GM18868 (cell line): ENCODE measurements around the gene NDC80.

Experiments
- ATAC-seq: cut with Tn5 transposase; IDR thresholded peaks from one replicate; pipeline ENCODE4 v1.9.1; 2021; ENCODE audit warnings: mild to moderate bottlenecking, moderate library complexity; ENCODE audit not compliant: unreplicated experiment

The NDC80 gene

DNA sequence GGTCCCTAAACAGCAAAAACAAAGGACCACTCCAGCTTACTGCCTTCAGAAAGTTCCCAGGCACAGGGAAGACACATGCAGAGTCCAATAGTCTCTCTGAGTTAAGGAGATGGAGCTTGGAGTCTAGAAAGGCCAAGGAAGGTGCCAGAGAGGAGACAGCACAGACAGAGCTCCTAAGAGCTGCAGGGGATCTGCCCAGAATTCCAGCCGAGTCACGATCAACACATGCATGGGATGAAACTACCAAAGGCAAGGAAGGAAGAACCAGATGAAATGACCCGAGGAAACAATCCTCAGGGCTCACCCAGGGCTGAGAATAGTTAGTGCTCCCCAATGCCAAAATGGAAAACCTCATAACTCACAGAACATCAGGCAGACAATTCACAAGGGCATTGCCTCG lies 15.5 kb upstream of the NDC80 start:
- ATAC-seq, result no peak

DNA sequence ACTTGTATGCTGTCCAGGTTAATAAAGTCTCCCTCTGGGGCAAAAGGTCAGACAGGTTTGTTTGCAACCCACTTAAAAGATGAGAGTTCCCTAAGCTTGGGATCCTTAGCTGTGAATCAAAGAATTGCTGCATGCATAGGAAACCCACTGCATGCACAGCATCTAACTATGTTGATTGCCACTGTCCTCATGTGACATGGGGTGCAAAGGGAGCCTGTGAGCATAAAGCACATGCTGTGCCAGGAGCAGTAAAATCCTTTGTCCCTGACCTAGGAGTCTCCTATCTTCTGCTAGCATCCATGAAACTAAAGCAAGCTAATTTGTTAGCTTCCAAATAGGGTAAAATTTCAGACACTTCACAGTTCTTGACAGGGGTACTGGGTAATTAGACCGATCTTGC lies 13.8 kb upstream of the NDC80 start:
- no peak for ATAC-seq

DNA sequence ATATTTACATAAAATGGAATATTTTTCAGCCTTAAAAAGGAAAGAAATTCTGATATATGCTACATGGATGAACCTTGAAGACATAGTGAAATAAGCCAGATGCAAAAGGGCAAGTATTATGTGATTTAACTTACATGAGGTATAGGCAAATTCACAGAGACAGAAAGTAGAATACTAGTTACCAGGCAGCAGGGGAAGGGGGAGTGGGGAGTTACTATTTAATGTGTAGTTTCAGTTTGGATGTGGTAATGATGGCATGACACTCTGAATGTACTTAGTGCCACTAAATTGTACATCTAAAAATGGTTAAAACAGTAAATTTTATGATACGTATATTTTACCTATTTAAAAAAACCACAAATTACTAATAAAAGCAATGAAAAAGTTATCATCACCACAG lies 12.1 kb upstream of the NDC80 start:
- no peak for ATAC-seq

DNA sequence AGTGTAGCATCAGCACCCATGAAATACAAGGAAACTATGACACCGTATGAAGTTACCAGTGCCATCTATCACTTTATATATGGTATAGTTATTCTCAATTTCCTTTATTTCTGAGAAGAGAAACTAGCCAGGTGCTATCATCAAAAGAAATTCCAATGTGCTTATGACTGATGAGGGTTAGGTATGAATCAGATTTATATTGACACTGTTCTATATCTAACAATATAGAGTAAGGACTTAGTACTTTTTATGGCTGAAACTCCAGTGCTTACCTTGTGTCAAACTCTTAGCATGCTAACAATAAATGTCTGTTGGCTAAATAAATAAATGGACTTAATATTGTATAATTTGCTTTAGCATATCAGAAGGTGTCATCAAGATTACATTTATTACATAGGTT lies 7.0 kb upstream of the NDC80 start:
- ATAC-seq, result no peak

DNA sequence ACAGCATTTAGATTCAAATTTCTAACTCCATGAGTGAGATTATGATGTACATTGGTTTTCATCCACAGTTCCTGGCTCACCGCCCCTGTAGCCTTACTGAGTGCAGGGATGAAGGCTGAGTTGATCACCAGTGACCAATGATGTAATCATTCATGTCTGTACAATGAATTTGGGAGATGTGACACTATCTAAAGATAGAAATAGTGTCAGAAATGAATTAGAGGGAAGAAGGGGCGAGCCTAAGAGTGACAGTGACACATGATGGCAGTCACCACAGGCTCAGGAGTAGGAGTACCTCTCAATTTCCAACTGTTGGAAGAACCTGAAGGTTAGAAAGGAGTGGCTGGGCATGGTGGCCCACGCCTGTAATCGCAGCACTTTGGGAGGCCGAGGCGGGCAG lies 3.2 kb upstream of the NDC80 start:
- no peak for ATAC-seq

DNA sequence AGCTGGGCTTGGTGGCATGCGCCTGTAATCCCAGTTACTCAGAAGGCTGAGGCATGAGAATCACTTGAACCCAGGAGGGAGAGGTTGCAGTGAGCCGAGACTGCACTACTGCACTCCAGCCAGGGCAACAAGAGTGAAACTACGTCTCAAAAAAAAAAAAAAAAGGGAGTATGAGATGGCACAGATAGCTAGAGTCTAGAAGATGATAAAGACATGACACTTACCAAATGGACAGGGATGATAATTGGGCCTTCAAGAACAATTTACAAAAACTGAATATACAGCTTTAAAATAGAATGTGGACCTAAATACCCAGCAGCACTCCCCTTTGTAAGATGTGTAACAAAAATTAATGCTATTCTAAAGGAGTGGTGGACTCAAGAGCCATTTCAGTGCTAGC lies 2.8 kb upstream of the NDC80 start:
- ATAC-seq, result no peak

DNA sequence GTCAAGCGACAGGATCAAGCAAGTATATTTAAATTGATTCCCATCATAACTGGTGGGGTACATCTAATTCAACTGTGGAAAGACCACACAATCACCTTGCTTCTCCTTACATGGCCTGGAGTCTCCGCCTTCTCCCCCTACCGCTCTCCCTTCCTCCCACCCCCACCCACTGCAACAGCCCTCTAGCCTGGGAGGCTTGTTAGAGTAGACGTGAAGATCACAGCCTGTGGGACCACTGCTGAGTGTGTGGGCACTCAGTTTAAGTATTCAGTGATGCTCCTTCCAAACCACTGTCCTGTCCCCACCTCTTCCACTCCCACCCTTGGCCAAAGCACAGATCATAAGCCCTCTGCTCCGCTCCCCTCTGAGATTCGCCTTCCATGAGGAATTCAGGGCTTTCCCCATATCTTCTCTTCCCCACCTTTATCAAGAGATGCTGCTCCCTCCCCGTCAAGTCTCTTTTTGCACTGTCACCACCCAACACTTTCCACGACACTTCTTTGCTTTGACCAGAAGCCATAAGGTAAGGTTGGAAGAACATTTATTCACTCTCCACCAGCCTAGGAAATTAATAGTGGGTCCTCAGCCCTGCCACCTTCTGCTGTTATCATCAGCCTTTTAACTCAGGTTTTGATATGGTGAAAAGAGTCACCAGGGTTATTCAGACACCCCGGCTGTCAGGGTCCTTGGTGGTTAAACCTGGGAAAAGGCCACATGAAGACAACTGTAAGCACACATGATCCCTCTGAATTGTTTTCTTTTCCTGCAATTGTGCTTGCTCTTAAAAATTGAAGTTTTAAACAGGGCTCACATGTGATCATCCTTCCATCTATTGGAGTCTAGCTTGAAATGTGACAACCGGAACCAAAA lies 1.8 kb upstream of the NDC80 start:
- no peak for ATAC-seq

DNA sequence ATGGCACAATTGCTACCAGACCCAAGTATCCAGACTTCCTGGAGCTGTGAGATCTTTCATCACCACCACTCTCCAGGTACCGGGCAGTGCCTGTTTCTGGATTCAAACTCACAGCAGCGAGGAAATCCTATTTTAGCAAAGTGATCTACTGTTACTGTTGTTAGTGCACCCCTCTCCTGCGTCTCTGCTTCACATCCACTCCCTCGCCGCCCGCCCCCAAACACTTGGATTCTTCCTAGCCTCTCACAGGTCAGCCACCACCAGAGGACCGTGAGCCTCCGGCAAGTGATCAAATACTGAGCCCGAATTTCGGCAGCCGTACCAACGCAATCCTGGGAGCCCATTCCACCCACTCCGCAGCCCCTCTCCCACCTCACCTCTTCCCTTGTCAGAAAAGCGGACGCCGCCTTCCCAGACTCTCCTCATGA lies 571 bp upstream of the NDC80 start:
- ATAC-seq, result peak; percentile 44

DNA sequence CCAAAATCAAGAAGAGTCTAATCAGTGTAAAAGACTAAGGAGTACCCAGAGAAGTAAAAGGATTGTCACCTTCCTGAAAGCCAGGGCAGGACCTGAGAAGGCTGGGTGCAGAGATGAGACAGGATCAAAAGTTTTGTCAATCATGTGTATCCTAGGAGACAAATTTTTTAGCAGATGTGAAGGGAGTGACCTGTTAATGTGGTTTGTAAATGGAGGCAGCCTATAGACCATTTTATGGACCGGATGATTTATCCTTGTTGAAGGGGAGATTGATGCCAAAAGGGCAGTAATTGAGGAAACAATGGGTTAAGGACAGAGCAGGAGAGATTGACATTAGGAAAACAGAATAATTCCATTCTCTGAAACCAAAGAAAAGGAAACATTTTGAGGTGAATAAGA lies 813 bp downstream of the NDC80 start:
- no peak for ATAC-seq

DNA sequence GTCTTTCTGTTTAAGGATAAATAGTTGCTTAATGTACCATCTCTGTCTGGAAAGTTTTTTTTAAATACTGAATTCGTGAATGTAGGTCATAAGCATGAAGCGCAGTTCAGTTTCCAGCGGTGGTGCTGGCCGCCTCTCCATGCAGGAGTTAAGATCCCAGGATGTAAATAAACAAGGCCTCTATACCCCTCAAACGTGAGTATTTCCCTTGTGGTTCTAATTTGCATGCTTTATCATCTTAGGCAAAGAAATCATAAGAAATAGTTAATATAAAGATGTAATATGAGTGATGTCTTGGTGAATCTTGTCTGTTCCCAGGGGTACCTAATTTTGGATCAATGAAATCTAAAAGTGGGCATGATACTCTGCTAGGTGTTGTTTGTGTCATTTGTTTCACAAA lies 1.5 kb downstream of the NDC80 start:
- no peak for ATAC-seq

DNA sequence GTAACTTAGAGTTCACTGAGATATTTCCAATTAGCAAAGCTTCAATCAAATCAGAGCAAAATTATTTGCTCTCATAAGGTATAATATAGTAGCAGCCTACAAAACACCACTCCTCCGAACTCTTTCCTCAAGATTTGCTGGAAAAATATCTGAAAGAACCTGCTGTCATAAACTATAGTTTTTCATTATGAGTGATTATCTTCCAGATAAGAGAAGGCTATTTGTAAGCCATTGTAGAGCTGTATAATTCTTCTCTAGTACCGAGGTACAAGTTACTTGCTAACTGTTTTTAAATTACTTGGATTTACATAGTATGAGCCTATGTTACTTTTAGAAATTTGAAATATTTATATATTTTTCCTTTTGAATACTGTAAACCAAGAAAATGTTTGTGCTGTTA lies 2.1 kb downstream of the NDC80 start:
- ATAC-seq, result no peak

DNA sequence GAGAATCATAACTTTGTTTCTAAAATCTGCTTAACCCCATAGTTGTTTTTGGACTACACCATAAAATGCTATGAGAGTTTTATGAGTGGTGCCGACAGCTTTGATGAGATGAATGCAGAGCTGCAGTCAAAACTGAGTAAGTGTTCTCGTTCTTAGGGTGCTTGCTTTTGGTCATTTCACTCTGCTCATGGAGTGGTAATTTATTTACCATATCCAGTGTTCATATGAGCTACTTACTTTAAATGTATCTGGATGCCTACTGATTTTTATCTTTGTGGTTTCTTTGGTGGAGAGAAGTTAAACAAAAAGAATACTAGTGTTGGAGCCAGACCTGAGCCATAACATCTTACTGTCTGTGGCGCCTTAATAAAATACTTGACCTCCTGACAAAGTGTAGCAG lies 16.4 kb downstream of the NDC80 start:
- ATAC-seq, result no peak

DNA sequence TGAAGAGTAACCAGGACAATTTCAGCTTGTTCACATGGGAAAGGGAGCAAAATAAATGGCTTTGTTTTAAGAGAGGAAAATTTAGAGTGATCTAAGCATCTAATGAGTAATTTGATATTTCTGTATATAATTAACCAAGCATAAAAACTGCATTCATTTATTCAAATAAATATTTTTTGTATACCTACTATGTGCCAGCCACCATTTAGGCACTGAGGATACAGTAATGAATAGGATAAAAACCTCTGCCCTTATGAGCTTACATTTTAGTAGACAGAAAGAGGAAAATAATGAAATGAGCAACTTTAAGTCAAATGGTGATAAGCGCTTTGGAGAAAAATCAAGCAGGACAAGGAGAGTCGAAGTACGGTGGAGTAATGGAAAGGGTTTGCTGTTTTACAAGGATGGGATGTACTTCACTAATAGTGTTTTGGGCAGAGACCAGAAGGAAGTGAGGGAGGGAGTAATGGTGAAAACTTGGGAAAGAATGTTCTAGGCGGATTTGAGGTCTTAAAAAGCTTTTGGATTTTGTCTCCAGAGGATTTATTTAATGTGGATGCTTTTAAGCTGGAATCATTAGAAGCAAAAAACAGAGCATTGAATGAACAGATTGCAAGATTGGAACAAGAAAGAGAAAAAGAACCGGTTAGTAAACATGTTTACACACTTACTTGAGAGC lies 17.4 kb downstream of the NDC80 start:
- no peak for ATAC-seq

DNA sequence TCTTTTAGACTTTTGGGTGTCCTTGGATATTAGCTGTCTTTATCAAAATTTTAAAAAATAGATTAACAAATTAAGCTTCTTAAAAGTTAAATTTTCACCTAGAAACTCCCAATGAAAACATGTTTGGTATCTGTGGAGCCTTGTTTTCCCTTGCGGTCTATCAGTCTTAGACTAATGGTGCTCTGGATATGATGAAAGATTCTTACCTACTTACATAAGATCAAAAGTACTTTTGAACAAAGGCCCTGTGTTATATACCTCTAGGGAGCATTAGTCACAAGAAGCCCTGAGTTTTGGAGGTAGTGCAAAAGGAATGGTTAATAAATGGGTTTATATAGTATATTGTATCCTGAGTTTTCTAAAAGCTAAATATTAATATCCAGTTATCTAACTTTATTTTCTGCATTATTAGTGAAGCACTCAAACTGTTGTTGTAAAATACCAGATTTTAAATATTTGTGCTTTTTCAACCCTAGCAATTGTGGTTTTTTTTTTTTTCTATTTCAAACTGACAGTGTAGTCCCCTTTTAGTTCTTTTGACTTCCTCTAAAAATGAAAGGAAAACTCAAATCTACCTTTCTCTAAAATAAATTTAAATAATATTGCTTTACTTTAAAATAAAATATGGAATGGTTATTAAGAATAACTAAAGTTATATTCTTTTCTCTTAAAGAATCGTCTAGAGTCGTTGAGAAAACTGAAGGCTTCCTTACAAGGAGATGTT lies 18.1 kb downstream of the NDC80 start:
- ATAC-seq, result no peak

DNA sequence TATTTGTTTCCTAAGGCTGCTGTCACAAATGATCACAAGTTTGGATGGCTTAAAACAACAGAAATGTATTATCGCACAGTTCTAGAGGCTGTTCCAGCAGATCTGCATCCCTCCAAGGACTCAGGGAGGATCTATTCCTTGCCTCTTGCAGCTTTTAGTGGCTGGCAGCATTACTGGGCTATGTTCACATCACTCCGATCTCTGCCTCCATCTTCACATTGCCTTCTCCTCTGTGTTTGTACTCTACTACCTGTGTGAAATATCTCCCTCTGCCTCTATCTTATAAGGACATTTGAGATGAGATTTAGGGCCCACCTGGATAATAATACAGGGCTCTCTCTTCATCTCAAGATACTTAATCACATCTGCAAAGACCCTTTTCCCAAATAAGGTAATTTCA lies 18.9 kb downstream of the NDC80 start:
- ATAC-seq, result no peak

DNA sequence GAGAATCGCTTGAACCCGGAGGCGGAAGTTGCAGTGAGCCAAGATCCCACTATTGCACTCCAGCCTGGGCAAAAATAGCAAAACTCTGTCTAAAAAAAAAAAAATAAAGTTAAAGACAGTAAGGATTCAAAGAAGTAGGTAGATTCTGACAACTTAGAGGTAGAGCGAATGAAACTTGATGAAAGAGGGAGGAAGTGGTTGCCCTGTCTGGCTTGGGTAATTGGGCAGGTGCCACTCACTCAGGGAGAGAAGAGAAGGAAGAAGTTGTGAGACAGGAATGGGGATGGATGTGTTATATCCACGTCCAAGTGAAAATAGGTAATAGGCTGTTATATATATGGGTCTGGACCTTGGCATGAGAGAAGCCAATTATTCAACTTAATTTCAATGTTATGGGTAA lies 26.3 kb downstream of the NDC80 start:
- no peak for ATAC-seq

DNA sequence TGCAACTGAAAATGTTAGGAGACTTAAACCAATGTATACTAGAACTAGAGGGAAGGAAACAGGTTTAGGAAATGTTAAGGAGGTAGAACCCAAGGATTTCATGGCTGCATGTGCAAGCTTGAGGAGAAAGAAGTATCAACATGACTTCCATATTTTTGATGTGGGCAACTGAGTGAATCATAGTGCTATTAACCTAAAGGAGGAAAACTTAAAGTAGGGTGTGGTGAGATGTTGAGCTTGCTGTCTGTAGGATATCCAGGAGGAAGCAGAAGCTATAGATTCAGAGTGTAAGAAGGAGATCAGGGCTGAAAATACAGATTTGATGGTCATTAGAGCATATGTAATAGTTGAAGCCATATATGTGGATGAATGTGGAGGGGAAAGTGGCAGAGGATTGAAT lies 31.5 kb downstream of the NDC80 start:
- ATAC-seq, result no peak

DNA sequence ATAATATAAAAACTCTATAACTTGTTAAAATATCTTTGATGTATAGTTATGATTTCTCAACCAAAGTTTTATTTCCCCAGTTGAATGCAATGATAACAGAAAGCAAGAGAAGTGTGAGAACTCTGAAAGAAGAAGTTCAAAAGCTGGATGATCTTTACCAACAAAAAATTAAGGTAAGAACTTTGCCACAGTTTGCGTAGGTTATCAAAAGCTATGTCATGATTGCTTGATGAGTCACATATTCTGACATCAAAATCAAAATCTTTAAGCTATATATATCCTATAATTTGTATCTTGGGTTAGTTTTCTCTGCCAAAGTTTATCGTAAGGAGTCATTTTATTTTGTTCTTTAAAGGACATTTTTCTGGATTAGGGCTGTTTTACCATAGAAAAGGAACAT lies 35.0 kb downstream of the NDC80 start:
- ATAC-seq, result no peak

DNA sequence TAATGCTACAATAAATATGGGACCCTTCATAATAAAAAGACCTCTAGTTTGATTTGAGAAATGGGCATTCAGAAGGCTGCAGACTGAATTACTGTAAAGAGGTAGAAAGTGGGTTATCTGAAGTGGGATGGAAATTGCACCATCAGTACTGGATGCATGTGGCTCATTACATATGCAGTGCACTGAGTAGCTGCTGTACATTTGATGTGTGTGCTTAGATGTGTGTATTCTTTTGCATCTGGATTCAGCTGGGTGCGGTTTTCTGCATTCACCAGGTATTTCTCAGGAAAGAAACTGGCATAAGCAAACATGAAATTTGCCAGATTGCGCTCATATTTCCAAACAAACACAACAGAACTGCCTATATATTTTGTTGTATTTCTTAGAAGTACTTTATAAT lies 38.2 kb downstream of the NDC80 start:
- ATAC-seq, result no peak

DNA sequence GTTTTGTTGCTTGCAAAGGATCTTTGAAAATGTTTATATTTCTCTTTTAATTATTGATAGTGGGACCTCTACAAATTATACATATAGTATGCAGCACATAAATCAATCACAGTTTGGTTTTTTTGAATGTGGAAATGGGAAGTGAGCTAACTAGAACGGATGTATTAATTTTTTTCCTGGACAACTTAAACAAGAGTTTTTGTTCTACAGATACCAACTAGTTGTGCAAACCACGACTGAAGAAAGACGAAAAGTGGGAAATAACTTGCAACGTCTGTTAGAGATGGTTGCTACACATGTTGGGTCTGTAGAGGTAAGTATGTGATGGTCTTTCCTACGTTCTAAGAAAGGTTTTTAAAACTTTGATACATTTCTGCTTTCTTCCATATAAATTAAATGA lies 39.2 kb downstream of the NDC80 start:
- no peak for ATAC-seq

DNA sequence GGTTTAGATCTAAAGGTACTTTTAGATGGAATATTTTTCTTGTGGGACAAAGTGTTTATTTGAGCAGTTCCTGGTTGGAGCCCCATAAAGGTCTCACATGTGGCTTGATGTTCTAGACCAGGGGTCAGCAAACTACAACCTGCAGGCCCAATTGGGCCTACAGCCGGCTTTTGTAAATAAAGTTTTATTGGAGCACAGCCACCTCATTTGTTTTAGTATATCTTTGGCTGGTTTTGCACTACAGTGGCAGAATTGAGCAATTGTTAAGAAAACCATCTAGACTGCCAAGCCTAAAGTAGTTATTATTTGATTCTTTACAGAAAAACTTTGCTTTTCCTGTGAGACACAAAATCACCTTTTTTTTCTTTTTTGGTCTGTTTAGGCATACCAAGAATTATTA lies 41.6 kb downstream of the NDC80 start:
- ATAC-seq, result no peak

DNA sequence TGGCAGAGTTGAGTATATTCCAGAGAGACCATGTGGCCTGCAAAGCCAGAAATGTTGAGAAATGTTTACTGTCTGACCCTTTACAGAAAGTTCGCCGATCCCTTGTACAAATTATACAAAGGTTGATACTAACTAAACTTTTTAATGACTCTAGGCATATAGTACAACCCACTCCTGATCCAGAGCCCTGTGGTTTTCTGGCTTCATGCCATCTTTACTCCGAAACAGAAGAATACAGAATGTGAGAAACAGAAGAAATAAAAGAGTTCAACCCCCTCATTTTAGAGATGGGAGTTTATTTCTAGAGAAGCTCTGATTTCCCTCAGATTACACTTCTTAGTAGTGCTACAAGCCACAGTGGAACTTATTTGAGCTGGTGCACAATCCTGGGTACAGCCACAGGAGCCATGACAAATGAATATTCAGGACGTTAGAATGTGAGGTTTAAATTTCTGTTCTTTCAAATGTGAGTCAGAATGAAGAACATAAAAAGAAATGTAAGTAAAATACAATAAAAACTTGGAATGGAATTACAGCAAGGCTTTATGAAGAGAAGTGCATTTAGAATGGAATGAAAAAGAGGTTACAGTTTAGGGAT lies 46.1 kb downstream of the NDC80 start:
- ATAC-seq, result no peak
